Measurements from ENCODE around the gene PCSK5. TPM values are rescaled to one million over a fixed set of nuclear protein-coding genes. Genes with fewer than 3 reads are reported as not detected.

The PCSK5 gene
- total RNA-seq, 4 donors from 2014 or later, result 37.7 to 53.4 (median 43.1) TPM

DNA sequence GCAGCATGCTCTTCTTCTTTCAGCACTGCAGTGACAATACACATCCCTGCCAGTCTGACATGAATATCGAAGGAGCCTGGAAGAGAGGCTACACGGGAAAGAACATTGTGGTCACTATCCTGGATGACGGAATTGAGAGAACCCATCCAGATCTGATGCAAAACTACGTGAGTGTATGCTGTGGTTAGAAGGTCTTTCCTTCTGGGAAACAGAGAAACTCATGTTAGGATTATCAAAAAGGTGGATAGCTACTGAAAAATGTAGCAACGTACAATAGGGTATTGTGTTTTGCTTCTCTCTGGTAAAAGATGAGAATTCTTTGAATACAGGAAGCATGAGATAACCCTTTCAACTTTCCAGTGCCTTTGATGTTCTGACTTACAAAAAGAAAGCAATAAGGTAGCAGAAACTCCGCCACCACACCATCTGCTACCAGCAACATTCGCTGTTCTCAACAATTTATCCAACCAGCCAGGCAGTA lies 133.3 kb downstream of the PCSK5 start:
- TF ChIP-seq, protein P1, sequence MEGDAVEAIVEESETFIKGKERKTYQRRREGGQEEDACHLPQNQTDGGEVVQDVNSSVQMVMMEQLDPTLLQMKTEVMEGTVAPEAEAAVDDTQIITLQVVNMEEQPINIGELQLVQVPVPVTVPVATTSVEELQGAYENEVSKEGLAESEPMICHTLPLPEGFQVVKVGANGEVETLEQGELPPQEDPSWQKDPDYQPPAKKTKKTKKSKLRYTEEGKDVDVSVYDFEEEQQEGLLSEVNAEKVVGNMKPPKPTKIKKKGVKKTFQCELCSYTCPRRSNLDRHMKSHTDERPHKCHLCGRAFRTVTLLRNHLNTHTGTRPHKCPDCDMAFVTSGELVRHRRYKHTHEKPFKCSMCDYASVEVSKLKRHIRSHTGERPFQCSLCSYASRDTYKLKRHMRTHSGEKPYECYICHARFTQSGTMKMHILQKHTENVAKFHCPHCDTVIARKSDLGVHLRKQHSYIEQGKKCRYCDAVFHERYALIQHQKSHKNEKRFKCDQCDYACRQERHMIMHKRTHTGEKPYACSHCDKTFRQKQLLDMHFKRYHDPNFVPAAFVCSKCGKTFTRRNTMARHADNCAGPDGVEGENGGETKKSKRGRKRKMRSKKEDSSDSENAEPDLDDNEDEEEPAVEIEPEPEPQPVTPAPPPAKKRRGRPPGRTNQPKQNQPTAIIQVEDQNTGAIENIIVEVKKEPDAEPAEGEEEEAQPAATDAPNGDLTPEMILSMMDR (IDR thresholded peaks at IDR 0.05), result no peak
- no peak for DNase-seq (ENCODE audit: low spot score)
- no peak for ATAC-seq (ENCODE audit: low FRiP score)

GRCh38 chr9:76025286-76025685 lies 134.8 kb downstream of the PCSK5 start:
- ATAC-seq (ENCODE audit: low FRiP score) (no peak), DNase-seq (ENCODE audit: low spot score) (no peak)
- TF ChIP-seq, protein P1 (IDR thresholded peaks at IDR 0.05), result no peak

DNA sequence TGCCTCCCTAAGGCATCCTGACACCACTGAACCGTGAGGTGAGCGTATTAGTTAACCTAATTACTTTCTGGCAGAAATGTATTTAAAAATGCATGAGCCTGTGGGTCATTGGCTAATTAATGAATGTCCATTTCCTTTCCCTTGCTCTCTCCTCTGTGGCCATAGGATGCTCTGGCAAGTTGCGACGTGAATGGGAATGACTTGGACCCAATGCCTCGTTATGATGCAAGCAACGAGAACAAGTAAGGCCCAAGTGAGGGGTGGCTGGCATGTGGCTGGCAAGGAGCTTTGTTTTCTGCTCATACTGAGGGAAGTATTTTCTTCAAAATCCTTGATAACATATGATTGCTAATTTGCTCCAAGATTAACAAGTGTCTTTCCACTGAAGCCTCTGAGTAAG lies 136.3 kb downstream of the PCSK5 start:
- ATAC-seq (ENCODE audit: low FRiP score) (no peak), DNase-seq (ENCODE audit: low spot score) (no peak)
- TF ChIP-seq, protein P1 (IDR thresholded peaks at IDR 0.05), result no peak

DNA sequence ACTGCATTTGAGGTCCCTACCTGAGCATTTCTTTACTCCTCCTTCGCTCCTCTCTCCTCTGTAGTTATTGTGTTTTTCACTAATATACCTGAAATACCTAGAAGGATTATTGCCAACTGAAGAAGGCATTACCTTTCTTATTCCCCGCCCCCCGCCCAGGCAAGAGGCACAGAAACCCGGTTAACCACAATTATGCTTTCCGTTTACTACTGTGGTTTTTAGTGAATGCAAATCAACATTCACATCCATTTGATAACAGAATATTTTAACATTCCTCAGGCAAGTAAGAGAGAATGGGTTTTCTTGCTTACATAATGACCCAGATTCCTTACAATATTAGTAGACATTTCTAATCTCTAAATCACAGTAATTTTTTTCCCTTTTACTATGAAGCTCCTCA lies 136.9 kb downstream of the PCSK5 start:
- ATAC-seq (ENCODE audit: low FRiP score), result no peak
- no peak for DNase-seq (ENCODE audit: low spot score)
- TF ChIP-seq, protein P1 (IDR thresholded peaks at IDR 0.05), result no peak

DNA sequence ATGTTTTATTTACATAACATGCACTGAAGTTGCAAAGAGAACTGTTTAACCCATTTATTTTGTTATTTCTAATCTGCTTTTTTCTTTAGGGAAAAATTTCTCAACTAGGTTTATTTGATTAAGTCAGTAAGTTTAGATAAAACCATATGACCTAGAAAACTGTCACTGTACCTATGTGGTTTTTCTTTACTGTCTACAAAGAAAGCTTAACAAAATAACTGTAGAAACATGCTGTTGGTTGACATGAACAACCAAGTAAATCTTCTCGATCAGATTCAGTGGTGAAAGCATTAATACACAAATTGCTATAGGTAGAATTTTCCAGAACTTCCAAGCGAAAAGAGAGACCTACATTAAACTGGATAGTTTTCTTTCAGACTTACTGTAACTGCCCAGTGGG lies 137.4 kb downstream of the PCSK5 start:
- DNase-seq (ENCODE audit: low spot score) (no peak), ATAC-seq (ENCODE audit: low FRiP score) (no peak)
- TF ChIP-seq, protein P1 (IDR thresholded peaks at IDR 0.05), result no peak

DNA sequence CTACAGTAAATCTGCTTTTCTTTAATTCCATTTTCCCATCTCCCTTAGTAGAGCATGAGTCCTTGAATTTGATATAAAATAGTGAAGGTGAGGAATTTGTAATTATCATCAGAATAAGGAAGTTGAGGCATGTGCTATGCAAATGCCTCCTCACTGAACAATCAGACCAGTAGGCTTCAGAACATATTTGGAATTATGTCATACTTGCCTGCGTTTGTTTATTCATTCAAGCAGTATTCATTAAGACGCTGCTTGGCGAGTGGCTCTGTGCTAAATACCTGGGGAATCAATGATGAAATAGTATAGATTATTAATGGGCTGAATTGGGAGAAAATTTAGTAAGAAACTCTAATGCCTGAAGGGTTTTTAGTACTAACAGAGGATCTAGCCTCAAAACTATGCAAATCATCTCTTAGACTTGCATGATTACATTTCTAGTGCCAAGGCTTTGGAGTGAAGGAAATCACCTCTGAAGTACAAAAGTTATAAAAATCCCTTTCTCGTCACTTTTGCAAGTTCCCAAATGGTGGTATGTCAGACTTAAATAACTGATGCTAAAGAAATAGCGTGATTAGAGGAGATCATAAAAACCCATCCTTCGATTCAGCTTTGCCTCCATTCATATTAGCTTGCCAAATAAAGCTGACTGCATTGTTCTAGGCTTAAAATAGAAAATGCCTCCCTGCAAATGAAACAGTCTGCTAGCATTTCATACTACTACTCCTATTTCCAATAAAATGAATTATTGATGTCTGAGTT lies 141.7 kb downstream of the PCSK5 start:
- ATAC-seq (ENCODE audit: low FRiP score) (no peak), DNase-seq (ENCODE audit: low spot score) (no peak)
- TF ChIP-seq, protein P1 (IDR thresholded peaks at IDR 0.05), result no peak

DNA sequence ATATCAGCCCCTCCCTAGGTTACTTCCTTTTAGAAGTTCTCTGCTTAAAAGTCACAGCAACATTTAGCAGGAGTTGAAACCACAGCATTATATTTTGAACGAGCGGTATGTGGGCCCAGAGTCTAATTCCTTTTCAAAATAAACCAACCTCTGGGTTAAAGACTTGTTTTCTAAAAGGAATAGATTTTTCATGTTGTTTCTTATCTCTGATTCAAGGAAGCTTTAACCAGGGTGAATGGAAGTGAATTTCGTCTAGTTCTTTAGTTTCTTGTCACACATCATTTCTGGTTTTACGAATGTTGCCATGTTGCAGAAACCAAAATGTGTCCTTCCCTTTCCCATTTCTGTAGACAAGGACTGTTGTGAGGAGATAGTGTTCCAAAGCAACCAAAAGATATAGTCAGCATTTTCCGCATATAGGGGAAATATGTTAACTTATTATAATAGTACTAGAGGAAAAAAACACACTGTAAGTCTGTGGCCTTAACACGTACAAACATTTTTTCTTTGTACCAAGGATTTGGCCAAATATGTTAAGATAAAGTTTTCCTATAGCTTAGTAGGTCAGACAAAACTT lies 142.4 kb downstream of the PCSK5 start:
- DNase-seq (ENCODE audit: low spot score) (no peak), ATAC-seq (ENCODE audit: low FRiP score) (no peak)
- TF ChIP-seq, protein P1 (IDR thresholded peaks at IDR 0.05), result no peak

Data from omental fat pad (tissue), 4 donors.